Activated T-helper 2 cell treated with anti-CD3 and anti-CD28 coated beads, Interferon-gamma antibody, Interleukin-2, Interleukin-4, amounts not matched to agents 10 μg/mL and 5 μg/mL and 100 μg/mL, durations not matched to agents 14 hours and 24 hours and 36 hours (primary cell): ENCODE results near the gene SLC44A3. TPM values are rescaled to one million over a fixed set of nuclear protein-coding genes. Genes with fewer than 3 reads are reported as not detected.
"Not testable (repeated sequence)": the region's sequence is repeated elsewhere in the genome, so short reads cannot be mapped to it uniquely, and the experiment has no call there.

Source experiments
- DNase-seq: peaks from one replicate; pipeline ENCODE4 v3.0.0; 2021; ENCODE audit warnings: low spot score
- H3K27ac Mint-ChIP-seq: one replicate; pipeline ENCODE4 v1.8.0; 2021; ENCODE audit warnings: mixed read lengths
- H3K27me3 Mint-ChIP-seq: one replicate; pipeline ENCODE4 v1.8.0; 2021; ENCODE audit warnings: low read depth, mixed read lengths
- H3K36me3 Mint-ChIP-seq: one replicate; pipeline ENCODE4 v1.8.0; 2021; ENCODE audit warnings: low read depth, mixed read lengths
- H3K4me1 Mint-ChIP-seq: one replicate; pipeline ENCODE4 v1.8.0; 2021; ENCODE audit warnings: low read depth, mixed read lengths
- H3K4me3 Mint-ChIP-seq: one replicate; pipeline ENCODE4 v1.8.0; 2021; ENCODE audit warnings: low read depth, mild to moderate bottlenecking, moderate library complexity, mixed read lengths
- H3K9me3 Mint-ChIP-seq: one replicate; pipeline ENCODE4 v1.8.0; 2021; ENCODE audit warnings: mixed read lengths
- intact Hi-C: fragments of 100-400 bp; cut with micrococcal nuclease; formaldehyde crosslinking; loops from one replicate; pipeline ENCODE4 v1.15.1; 2023
- total RNA-seq: library from RNA; stranded (reverse); gene quantifications from 2 replicates; pipeline ENCODE4 v1.2.3, GENCODE V29; 2022

SLC44A3 gene
- total RNA-seq, 1 donor from 2014 or later: not detected

- intact Hi-C loops: no loop called here
- peaks cover 1% of the 10 kb centered on the region for H3K4me1 Mint-ChIP-seq
- H3K4me3 Mint-ChIP-seq: no peak overlapping the region
- no peaks in the 10 kb centered on the region for H3K36me3 Mint-ChIP-seq
- DNase-seq: no peak
- no peaks in the 10 kb centered on the region for H3K9me3 Mint-ChIP-seq
- H3K27ac Mint-ChIP-seq: no peak overlapping the region
- peaks cover 40% of the 10 kb centered on the region for H3K27me3 Mint-ChIP-seq
Measured at GRCh38 chr1:94825936-94826335, 5.8 kb downstream of the SLC44A3 start.

- intact Hi-C loops: no loop called here
- H3K9me3 Mint-ChIP-seq: no peaks in the 10 kb centered on the region
- no peak overlapping the region for H3K4me3 Mint-ChIP-seq
- no peak overlapping the region for H3K27ac Mint-ChIP-seq
- DNase-seq: no peak
- H3K36me3 Mint-ChIP-seq: no peaks in the 10 kb centered on the region
- H3K27me3 Mint-ChIP-seq: peaks cover 33% of the 10 kb centered on the region
- H3K4me1 Mint-ChIP-seq: no peaks in the 10 kb centered on the region
Measured at GRCh38 chr1:94827434-94827833, 7.3 kb downstream of the SLC44A3 start.

GRCh38 chr1:94828251-94828650, 8.1 kb downstream of the SLC44A3 start:
- H3K36me3 Mint-ChIP-seq: no peaks in the 10 kb centered on the region
- H3K27ac Mint-ChIP-seq: no peak overlapping the region
- no peaks in the 10 kb centered on the region for H3K4me1 Mint-ChIP-seq
- H3K9me3 Mint-ChIP-seq: no peaks in the 10 kb centered on the region
- peaks cover 29% of the 10 kb centered on the region for H3K27me3 Mint-ChIP-seq
- no peak overlapping the region for H3K4me3 Mint-ChIP-seq
- DNase-seq: no peak
- intact Hi-C loops: no loop called here

GRCh38 chr1:94831641-94832040, 11.5 kb downstream of the SLC44A3 start:
- no peak overlapping the region for H3K27ac Mint-ChIP-seq

GRCh38 chr1:94832446-94832845, 12.3 kb downstream of the SLC44A3 start:
- Mint-ChIP-seq H3K27ac (no peak overlapping the region), H3K4me1 (no peaks in the 10 kb centered on the region), H3K9me3 (no peaks in the 10 kb centered on the region), H3K27me3 (peaks cover 29% of the 10 kb centered on the region), H3K36me3 (no peaks in the 10 kb centered on the region), H3K4me3 (no peak overlapping the region)
- intact Hi-C loops: no loop called here
- no peak for DNase-seq

More at GRCh38 chr1:94831641-94832040, 11.5 kb downstream of the SLC44A3 start:
- no peaks in the 10 kb centered on the region for H3K4me1 Mint-ChIP-seq
- H3K36me3 Mint-ChIP-seq: no peaks in the 10 kb centered on the region
- H3K4me3 Mint-ChIP-seq: no peak overlapping the region
- intact Hi-C loops: no loop called here
- DNase-seq: no peak
- H3K27me3 Mint-ChIP-seq: peaks cover 29% of the 10 kb centered on the region
- H3K9me3 Mint-ChIP-seq: no peaks in the 10 kb centered on the region

DNA sequence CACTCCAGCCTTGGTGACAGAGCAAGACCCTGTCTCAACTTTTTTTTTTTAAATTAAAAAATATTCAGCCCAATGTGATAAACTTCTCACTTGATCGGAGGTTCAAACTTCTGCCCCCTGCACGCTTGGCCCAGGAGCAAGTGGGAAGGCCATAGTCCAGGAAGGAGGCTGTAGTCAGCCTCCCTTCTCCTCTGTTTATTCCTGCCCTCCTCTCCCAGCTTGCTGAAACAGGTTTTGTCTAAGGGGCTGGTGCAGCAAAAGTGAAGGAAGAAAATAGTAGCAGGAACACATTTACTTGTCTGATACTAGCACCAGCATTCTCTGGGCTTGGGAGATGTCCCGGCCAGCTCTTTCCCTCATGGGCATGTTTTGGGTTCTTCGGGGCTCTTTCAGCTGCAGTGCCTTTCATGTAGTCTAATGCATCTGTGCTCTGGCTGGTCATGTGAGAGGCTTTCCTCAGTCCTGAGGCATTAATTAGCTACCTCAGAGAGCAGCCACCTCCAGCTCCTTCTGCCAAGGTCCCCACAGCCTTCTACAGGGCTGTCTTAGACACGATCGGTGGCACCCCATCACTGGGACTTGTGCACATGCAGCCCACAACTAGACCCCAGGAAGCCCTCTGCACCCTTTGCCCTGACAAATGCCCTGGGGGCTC, 12.9 kb downstream of the SLC44A3 start:
- DNase-seq: no peak
- Mint-ChIP-seq H3K9me3 (no peaks in the 10 kb centered on the region), H3K4me1 (no peaks in the 10 kb centered on the region), H3K4me3 (no peak overlapping the region), H3K36me3 (no peaks in the 10 kb centered on the region), H3K27ac (no peak overlapping the region), H3K27me3 (peaks cover 29% of the 10 kb centered on the region)
- intact Hi-C loops: no loop called here

- H3K9me3 Mint-ChIP-seq: no peaks in the 10 kb centered on the region
- H3K27ac Mint-ChIP-seq: no peak overlapping the region
- peaks cover 18% of the 10 kb centered on the region for H3K27me3 Mint-ChIP-seq
- no peak overlapping the region for H3K4me3 Mint-ChIP-seq
- H3K36me3 Mint-ChIP-seq: no peaks in the 10 kb centered on the region
- no peak for DNase-seq
- intact Hi-C loops: no loop called here
- H3K4me1 Mint-ChIP-seq: no peaks in the 10 kb centered on the region
Measured at GRCh38 chr1:94836891-94837290, 16.7 kb downstream of the SLC44A3 start.

DNA sequence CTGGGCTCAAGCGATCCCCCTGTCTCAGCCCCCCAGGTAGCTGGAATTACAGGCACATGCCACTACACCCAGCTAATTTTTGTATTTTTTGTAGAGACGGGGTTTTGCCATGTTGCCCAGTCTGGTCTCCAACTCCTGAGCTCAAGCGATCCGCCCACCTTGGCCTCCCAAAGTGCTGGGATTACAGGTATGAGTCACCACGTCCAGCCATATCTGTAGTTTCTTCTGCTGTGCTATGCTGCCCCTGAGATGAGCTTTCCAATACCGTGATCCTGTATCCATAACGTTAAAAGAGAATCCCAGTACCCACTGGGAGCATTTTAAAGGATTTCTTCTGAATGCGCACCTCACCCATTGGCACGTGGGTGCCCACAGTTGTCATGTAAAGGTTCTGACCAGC, 20.2 kb downstream of the SLC44A3 start:
- H3K9me3 Mint-ChIP-seq, H3K36me3 Mint-ChIP-seq, H3K4me3 Mint-ChIP-seq, intact Hi-C loops, DNase-seq, H3K4me1 Mint-ChIP-seq, H3K27ac Mint-ChIP-seq: not testable (repeated sequence)
- peaks cover 25% of the 10 kb centered on the region for H3K27me3 Mint-ChIP-seq

DNA sequence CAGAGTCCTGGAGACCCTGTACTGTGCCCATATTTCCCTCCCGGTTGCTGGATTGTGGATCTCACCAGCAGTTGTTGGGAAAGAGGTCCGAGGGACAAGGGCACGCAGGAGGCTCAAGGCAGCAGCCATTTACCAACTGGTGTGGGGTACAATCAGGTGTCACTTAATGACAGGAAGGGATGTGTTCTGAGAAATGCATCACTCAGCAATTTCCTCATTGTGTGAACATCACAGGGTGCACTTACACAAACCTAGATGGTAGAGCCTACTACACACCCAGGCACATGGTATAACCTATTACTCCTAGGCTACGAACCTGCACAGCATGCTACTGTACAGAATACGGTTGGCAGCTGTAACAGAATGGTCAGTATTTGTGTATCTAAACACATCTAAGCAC, 20.7 kb downstream of the SLC44A3 start:
- no peak for DNase-seq
- Mint-ChIP-seq H3K27ac (no peak overlapping the region), H3K4me1 (no peaks in the 10 kb centered on the region), H3K36me3 (no peaks in the 10 kb centered on the region), H3K9me3 (no peaks in the 10 kb centered on the region), H3K4me3 (no peak overlapping the region), H3K27me3 (peaks cover 21% of the 10 kb centered on the region)
- intact Hi-C loops: no loop called here

GRCh38 chr1:94843430-94843829, 23.3 kb downstream of the SLC44A3 start:
- no peak for DNase-seq
- Mint-ChIP-seq H3K4me3 (no peak overlapping the region), H3K27me3 (peaks cover 19% of the 10 kb centered on the region), H3K36me3 (no peaks in the 10 kb centered on the region), H3K4me1 (no peaks in the 10 kb centered on the region), H3K9me3 (no peaks in the 10 kb centered on the region), H3K27ac (no peak overlapping the region)
- intact Hi-C loops: no loop called here

GRCh38 chr1:94843846-94844245, 23.7 kb downstream of the SLC44A3 start:
- peaks cover 19% of the 10 kb centered on the region for H3K27me3 Mint-ChIP-seq
- H3K4me3 Mint-ChIP-seq: no peak overlapping the region
- H3K4me1 Mint-ChIP-seq: no peaks in the 10 kb centered on the region
- no peaks in the 10 kb centered on the region for H3K36me3 Mint-ChIP-seq
- DNase-seq: no peak
- H3K9me3 Mint-ChIP-seq: no peaks in the 10 kb centered on the region
- H3K27ac Mint-ChIP-seq: no peak overlapping the region
- intact Hi-C loops: no loop called here

DNA sequence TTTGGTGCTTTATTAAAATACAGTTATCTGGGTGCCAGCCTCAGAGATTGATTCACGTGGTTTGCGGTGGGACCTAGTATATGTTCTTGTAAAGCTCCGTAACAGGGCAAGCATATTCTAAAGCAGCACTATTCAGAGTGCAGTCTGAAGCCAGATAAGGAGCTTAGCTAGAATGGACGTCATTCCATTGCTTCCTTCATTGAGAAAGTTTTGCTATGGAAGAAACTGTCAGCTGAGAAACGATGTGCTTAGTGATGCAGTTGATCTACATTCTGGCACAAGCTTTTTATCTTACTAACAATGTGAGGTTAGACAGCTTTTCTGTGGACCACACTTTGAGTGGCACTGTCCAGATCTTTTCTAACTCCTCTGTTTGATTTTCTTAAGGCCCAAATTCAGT, 26.2 kb downstream of the SLC44A3 start:
- H3K4me1 Mint-ChIP-seq: no peaks in the 10 kb centered on the region
- H3K27ac Mint-ChIP-seq: no peak overlapping the region
- no peaks in the 10 kb centered on the region for H3K36me3 Mint-ChIP-seq
- intact Hi-C loops: no loop called here
- no peaks in the 10 kb centered on the region for H3K9me3 Mint-ChIP-seq
- no peak for DNase-seq
- H3K4me3 Mint-ChIP-seq: no peak overlapping the region
- peaks cover 16% of the 10 kb centered on the region for H3K27me3 Mint-ChIP-seq

DNA sequence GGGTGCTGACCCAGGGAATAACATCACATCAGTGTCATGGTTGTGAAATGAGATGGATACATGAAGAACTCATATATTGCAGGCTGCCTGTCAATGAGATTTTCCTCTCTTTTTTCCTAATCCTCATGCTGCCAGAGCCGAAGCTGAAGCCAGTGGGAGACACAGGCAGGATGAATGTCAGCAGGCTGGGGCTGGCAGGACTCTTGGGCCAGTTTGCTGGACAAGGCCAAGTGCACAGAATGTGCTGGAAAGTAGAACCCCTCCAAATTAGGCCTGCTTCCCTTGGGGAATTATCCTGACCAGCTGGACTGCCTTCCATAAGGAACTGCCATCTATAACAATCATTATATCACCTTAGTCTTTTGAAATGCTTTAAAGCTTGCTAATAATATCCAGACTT, 31.4 kb downstream of the SLC44A3 start:
- intact Hi-C loops: no loop called here
- DNase-seq: no peak
- H3K36me3 Mint-ChIP-seq: no peaks in the 10 kb centered on the region
- no peak overlapping the region for H3K4me3 Mint-ChIP-seq
- H3K27me3 Mint-ChIP-seq: no peaks in the 10 kb centered on the region
- no peak overlapping the region for H3K27ac Mint-ChIP-seq
- no peaks in the 10 kb centered on the region for H3K9me3 Mint-ChIP-seq
- H3K4me1 Mint-ChIP-seq: no peaks in the 10 kb centered on the region

GRCh38 chr1:94852788-94853187, 32.6 kb downstream of the SLC44A3 start:
- no peaks in the 10 kb centered on the region for H3K36me3 Mint-ChIP-seq
- intact Hi-C loops: no loop called here
- no peaks in the 10 kb centered on the region for H3K4me1 Mint-ChIP-seq
- H3K4me3 Mint-ChIP-seq: no peak overlapping the region
- no peaks in the 10 kb centered on the region for H3K27me3 Mint-ChIP-seq
- H3K9me3 Mint-ChIP-seq: no peaks in the 10 kb centered on the region
- no peak for DNase-seq
- H3K27ac Mint-ChIP-seq: no peak overlapping the region
